ENCODE measurements around the gene MYO9B. TPM values are rescaled to one million over a fixed set of nuclear protein-coding genes. Genes with fewer than 3 reads are reported as not detected.

MYO9B gene
- total and polyA plus RNA-seq, 9 of the 15 experiments (the other 6 are each of a cell fraction or from before 2014, with no cell fraction given), result 2.4 to 77.6 (median 23.0) TPM

DNA sequence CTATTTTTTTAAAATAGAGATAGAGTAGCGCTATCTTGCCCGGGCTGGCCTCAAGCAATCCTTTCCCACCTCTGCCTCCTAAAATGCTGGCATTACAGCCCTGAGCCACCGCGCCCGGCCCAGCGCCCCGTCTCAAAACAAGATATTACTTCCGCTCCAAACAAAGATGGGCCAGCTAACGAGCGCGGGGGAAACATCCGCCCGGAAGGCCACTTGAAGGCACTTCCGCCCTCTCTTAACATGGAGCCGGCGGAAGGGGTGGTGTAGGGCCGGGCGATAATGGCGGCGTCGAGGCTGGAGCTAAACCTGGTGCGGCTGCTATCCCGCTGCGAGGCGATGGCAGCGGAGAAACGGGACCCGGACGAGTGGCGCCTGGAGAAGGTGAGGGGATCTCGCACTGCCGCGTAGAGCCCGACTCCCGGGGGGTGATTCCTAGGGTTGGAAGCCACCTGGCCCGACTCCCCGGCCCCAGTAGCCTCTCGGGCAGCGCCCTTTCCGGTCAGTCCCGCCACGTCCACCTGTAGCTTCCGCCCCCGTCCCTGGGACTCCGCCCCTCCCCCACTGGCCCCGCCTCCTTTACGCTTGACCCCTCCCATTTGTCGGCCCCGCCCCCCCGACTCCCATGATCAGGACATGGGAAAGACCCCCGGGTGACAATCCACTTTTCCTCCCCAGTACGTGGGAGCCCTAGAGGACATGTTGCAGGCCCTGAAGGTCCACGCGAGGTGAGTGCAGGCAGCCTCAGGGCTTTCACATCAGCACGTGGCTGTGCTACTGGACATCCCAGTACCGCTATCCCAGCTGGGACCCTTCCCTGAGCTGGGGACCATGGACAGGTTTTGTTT, 139.8 kb downstream of the MYO9B start, which contains the start of gene USE1 (continued):
- TF ChIP-seq TAL1 (IDR thresholded peaks at IDR 0.05) (no peak), EP300 (IDR thresholded peaks at IDR 0.05; ENCODE audit: low read length) (no peak), PCBP2 (IDR thresholded peaks at IDR 0.05; ENCODE audit: low read depth, low read length, poor library complexity, severe bottlenecking) (no peak), NR1H2 (CRISPR knock-in tag; IDR thresholded peaks at IDR 0.05) (no peak; the same call in 1 of the 2 replicates), SNIP1 (IDR thresholded peaks at IDR 0.05; ENCODE audit: low read depth) (no peak), ZNF584 (CRISPR knock-in tag; IDR thresholded peaks at IDR 0.05; ENCODE audit: low read depth) (0 out of 2 replicates have a peak, but pooled peaks have one; percentile 72), CREB1 (IDR thresholded peaks at IDR 0.05) (no peak), CREB1 (CRISPR knock-in tag; IDR thresholded peaks at IDR 0.05) (peak; percentile 28; the same call in 1 of the 2 replicates), JUN (IDR thresholded peaks at IDR 0.05; ENCODE audit: borderline replicate concordance, low read depth, low read length) (no peak), JUN (CRISPR knock-in tag; IDR thresholded peaks at IDR 0.05; ENCODE audit: borderline replicate concordance) (no peak), FOXK2 (conservative IDR thresholded peaks at IDR 0.05 in 1 of 2, IDR thresholded peaks at IDR 0.05 in 1 of 2; ENCODE audit: low read depth in 2 of 2) (peak; percentile 93 to 97), CHD1 (IDR thresholded peaks at IDR 0.05; ENCODE audit: low read length) (no peak), PHF20 (IDR thresholded peaks at IDR 0.05; ENCODE audit: partially characterized antibody) (peak; percentile 95), PTBP1 (IDR thresholded peaks at IDR 0.05; ENCODE audit: low read depth, low read length) (no peak), FOSL1 (tag; conservative IDR thresholded peaks at IDR 0.05) (no peak), ZNF175 (CRISPR knock-in tag; IDR thresholded peaks at IDR 0.05; ENCODE audit: low read depth) (no peak), NEUROD1 (IDR thresholded peaks at IDR 0.05; ENCODE audit: borderline replicate concordance, low read depth, low read length, partially characterized antibody) (no peak), ZKSCAN8 (CRISPR knock-in tag; IDR thresholded peaks at IDR 0.05) (no peak), BHLHE40 (IDR thresholded peaks at IDR 0.05; ENCODE audit: low read length) (peak; percentile 36; the same call in 1 of the 2 replicates), BRCA1 (IDR thresholded peaks at IDR 0.05) (no peak), BRCA1 (CRISPR knock-in tag; IDR thresholded peaks at IDR 0.05) (no peak)
- TF ChIP-seq, protein P1, sequence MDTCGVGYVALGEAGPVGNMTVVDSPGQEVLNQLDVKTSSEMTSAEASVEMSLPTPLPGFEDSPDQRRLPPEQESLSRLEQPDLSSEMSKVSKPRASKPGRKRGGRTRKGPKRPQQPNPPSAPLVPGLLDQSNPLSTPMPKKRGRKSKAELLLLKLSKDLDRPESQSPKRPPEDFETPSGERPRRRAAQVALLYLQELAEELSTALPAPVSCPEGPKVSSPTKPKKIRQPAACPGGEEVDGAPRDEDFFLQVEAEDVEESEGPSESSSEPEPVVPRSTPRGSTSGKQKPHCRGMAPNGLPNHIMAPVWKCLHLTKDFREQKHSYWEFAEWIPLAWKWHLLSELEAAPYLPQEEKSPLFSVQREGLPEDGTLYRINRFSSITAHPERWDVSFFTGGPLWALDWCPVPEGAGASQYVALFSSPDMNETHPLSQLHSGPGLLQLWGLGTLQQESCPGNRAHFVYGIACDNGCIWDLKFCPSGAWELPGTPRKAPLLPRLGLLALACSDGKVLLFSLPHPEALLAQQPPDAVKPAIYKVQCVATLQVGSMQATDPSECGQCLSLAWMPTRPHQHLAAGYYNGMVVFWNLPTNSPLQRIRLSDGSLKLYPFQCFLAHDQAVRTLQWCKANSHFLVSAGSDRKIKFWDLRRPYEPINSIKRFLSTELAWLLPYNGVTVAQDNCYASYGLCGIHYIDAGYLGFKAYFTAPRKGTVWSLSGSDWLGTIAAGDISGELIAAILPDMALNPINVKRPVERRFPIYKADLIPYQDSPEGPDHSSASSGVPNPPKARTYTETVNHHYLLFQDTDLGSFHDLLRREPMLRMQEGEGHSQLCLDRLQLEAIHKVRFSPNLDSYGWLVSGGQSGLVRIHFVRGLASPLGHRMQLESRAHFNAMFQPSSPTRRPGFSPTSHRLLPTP (IDR thresholded peaks at IDR 0.05; ENCODE audit: borderline replicate concordance, extremely low read depth, insufficient read length), result no peak
- TF ChIP-seq, protein P2, sequence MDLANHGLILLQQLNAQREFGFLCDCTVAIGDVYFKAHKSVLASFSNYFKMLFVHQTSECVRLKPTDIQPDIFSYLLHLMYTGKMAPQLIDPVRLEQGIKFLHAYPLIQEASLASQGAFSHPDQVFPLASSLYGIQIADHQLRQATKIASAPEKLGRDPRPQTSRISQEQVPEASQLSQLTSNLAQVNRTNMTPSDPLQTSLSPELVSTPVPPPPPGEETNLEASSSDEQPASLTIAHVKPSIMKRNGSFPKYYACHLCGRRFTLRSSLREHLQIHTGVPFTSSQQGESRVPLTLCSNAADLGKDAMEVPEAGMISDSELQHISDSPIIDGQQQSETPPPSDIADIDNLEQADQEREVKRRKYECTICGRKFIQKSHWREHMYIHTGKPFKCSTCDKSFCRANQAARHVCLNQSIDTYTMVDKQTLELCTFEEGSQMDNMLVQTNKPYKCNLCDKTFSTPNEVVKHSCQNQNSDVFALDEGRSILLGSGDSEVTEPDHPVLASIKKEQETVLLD (IDR thresholded peaks at IDR 0.05), result no peak
- TF ChIP-seq, protein P3, sequence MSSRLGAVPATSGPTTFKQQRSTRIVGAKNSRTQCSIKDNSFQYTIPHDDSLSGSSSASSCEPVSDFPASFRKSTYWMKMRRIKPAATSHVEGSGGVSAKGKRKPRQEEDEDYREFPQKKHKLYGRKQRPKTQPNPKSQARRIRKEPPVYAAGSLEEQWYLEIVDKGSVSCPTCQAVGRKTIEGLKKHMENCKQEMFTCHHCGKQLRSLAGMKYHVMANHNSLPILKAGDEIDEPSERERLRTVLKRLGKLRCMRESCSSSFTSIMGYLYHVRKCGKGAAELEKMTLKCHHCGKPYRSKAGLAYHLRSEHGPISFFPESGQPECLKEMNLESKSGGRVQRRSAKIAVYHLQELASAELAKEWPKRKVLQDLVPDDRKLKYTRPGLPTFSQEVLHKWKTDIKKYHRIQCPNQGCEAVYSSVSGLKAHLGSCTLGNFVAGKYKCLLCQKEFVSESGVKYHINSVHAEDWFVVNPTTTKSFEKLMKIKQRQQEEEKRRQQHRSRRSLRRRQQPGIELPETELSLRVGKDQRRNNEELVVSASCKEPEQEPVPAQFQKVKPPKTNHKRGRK (tag; IDR thresholded peaks at IDR 0.05), result no peak
